GM12891 (cell line): ENCODE measurements around the gene GTF3C5.

Experiments
- POLR2A ChIP-seq: IDR thresholded peaks from 2 replicates; pipeline ENCODE4 v1.6.1; 2011; ENCODE audit warnings: low read depth, low read length, control low read depth
- POLR2AphosphoS5 ChIP-seq: IDR thresholded peaks from 2 replicates; pipeline ENCODE4 v1.6.1; 2011; ENCODE audit warnings: low read depth, low read length, control low read depth

GRCh38 chr9:133054194-133054890 lies 23.5 kb downstream of the GTF3C5 start:
- no peak for TF ChIP-seq POLR2A
- TF ChIP-seq POLR2AphosphoS5: no peak
